HG03175 (cell line): ENCODE measurements around the gene VAMP8.
"Not testable (repeated sequence)": the region's sequence is repeated elsewhere in the genome, so short reads cannot be mapped to it uniquely, and the experiment has no call there.

Experiments used
- ATAC-seq: cut with Tn5 transposase; IDR thresholded peaks from one replicate; pipeline ENCODE4 v1.9.1; 2021; ENCODE audit warnings: mild to moderate bottlenecking, moderate library complexity; ENCODE audit not compliant: unreplicated experiment

Gene VAMP8

GRCh38 chr2:85615413-85615728, 38.0 kb downstream of the VAMP8 start:
- ATAC-seq = no peak

DNA sequence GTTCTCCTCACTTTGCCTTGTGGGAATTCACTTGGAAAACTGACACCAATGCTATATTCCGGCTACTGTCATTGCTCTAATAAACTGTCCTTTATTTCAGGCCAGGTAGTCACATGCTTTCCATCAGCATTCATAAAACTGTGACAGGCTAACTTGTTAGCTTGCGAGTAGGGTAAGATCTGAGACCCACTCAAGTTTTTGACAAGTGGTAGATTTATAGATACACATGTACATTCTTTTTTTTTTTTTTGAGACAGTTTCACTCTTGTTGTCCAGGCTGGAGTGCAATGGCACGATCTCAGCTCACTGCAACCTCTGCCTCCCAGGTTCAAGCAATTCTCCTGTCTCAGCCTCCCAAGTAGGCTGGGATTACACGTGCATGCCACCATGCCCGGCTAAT, 40.3 kb downstream of the VAMP8 start:
- not testable (repeated sequence) for ATAC-seq

DNA sequence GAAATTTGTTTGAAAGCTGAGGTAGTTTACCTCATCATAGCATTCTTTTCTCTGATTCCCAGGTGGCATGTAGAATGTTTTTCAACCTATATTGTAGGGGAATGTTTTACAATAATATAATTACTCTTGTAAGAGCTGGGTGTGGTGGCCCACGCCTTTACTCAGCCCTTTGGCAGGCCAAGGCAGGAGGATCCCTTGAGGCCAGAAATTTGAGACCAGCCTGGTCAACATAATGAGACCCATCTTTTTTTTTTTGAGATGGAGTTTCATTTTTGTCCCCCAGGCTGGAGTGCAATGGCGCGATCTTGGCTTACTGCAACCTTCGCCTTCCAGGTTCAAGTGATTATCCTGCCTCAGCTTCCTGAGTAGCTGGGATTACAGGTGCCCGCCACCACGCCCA, 42.2 kb downstream of the VAMP8 start:
- ATAC-seq = no peak

DNA sequence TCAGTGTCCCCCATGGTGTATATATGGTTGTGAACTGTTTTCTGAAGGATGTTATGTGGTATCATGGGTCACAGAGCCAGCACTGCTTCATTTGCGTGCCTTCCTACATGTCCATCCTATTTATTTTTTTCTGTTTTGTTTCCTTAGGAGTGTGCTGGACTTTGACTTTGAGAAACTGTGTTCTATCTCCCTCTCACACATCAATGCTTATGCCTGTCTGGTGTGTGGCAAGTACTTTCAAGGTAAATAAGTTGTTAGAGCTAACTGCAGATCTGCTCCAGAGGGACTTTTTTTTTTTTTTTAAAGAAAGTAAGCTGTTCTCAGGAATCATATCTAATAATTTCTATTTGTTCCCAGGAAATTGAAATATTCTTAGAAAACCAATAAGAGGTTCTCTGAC, 44.0 kb downstream of the VAMP8 start:
- no peak for ATAC-seq

DNA sequence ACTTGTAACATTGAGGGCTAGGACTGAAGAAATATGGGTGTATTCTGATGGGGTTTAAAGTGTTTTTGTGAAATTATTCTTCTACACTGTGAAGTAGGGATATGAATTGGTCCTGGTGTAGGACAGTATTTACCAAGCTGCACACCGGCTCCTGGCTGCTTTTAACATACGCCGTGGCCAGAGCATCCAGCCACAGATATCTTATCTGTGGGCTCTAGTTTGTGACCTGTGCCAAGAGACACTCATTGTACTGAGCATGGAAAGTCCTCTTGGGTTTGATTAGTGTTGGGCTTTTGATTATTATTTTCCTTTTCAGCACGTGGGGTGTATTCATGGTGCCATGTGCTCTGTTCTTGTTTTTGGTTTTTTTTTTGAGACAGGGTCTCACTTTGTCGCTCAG, 46.6 kb downstream of the VAMP8 start:
- ATAC-seq = no peak

- ATAC-seq = no peak
Observed at GRCh38 chr2:85628658-85629057, 51.3 kb downstream of the VAMP8 start.

GRCh38 chr2:85631316-85631715, 53.9 kb downstream of the VAMP8 start:
- no peak for ATAC-seq
